ENCODE data around the gene SGCA. TPM values are rescaled to one million over a fixed set of nuclear protein-coding genes. Genes with fewer than 3 reads are reported as not detected.

SGCA gene
- under 1 TPM; 0.31 to 0.41 TPM for total RNA-seq

DNA sequence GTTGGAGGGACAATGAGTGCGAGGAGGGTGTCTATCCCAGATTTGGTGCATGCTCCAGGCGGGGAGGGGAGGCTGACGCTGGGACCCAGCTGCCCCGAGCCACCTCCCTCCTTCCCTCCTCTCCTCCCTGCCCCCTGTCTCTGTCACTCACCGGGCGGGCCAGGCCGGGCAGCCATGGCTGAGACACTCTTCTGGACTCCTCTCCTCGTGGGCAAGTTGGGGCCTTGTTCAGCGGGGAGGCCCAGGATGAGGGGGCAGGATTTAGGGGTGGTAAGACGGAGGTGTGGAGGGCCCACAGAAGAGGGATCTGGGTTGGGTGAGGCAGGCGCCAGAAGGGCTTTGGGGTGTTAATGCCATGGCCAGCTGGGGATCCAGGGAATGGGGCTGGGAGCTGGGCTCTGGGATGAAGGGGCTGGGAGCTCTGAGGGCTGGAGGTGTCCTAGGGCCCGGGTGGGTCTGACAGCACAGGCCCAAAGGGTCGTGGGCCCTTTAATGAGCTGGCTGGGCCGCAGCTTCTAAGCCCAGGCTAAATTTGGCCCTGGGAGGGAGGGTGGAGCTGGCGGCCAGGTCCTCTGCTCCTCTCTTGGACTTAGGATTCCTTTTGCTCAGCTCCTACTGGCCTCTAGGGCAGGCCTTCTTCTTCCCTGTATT is at the start of gene SGCA:
TSS of gene SGCA (plus strand) at position 139 of the 651 bp plus-strand sequence. CDS start at position 175, 36 bp downstream.
- ATAC-seq (no peak), DNase-seq (ENCODE audit: low spot score in 2 of 2) (no peak)
- H3K36me3 Mint-ChIP-seq, result peaks cover 0 to 4% of the 10 kb centered on the region in 2 donors
- no peak within 1 kb of the TSS for H3K27ac Mint-ChIP-seq
- H3K9me3 Mint-ChIP-seq, result peaks cover 4 to 9% of the 10 kb centered on the region in 2 donors

DNA sequence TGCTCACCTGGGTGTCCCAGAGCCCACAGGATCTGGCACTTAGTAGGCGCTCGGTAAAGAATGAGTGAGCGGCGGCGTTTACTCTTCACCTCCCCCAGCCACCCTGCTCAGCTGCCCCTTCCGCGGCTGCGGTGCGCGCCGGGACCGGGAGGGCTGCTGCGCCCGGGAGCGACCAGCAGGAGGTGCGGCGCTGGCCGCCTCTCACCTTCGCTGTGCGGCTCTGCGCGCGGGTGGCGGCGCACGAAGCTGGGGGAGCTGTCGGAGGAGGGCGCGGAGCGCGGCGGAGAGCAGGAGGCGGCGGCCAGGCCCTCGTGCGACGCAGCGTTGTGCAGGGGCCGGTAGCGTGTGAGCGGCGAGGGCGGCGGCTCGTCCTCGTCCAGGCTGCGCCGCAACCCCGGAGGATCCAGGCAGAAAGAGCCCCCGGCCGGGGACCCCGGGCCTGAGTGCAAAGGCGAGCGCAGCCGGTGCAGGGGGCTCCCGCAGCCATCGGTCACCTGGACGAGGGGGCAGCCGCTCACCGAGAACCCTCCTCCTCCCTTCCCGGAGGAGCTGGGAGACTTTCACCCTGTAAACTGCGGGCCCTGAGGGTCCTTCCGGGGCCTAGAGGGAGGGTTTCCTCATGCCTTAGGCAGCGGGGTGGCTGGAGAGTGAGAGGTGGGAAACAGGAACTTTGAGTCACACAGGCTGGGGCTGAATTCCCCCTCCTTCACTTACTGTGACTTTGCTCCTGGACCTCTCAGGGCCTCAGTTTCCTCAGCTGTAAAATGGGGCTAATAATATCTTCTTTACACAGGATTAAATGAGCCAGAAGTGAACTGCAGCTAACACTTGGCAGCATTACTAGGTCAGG is 48.4 kb upstream of the SGCA start:
- DNase-seq (ENCODE audit: low spot score in 2 of 2) (peak in 1 of 2 donors; percentile 77), ATAC-seq (peak; percentile 79 to 90)
- Mint-ChIP-seq H3K36me3 (no peaks in the 10 kb centered on the region), H3K27ac (no peak overlapping the region), H3K9me3 (no peaks in the 10 kb centered on the region)

DNA sequence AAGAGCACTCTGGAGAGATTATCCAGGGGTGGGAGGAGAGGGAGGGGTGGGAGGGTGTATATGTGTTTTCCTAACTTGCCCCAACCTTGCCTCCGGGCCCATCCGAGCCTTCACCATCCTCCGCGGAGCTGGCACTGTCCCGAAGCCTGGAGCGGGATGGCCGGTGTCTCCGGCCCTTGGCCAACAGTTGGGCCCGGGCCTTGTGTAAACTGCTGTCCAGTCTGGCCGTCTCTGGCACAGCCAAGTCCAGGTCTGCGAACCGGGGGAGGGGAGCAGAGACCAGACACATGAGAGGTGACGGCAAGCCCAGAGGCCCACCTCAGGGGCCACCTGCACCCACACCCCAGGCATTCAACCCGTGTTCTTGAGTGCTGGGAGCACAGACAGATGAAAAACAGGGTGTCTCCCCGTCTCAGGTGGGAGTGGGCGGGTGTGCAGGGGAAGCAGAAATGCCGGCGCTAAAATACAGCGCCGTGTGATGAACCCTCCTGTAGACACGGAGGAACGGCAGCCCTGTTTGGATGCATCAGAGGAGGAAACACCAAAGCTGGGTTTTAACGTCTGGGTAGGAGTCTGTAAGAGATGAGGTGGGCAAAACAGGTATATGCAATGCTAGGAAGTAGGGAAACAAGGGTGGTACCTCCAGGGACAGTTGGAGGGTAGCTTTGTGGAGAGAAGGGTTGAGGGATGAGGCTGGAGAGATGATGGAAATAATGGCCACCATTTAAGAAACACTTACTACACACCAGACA is 47.6 kb upstream of the SGCA start:
- Mint-ChIP-seq H3K27ac (no peak overlapping the region), H3K9me3 (no peaks in the 10 kb centered on the region), H3K36me3 (no peaks in the 10 kb centered on the region)
- ATAC-seq, result no peak
- DNase-seq (ENCODE audit: low spot score in 2 of 2), result no peak

DNA sequence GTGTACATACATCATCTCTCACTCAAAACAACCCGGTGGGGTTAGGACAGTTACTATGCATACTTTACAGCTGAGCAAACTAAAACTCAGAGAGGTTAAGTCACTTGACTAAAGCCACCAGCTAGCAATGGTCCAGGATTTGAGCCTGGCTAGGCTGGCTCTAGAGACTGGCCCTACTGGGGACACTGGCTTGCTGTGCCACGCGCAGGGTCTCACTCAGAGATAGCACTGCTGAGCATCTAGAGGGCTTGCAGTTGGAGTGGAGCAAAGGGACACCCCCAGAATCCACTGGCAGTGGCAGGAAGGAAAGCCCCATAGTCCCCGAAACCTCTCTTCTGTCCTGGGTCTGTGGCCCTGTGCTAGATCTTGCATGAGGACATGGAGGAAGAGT is 47.0 kb upstream of the SGCA start:
- ATAC-seq, result no peak

DNA sequence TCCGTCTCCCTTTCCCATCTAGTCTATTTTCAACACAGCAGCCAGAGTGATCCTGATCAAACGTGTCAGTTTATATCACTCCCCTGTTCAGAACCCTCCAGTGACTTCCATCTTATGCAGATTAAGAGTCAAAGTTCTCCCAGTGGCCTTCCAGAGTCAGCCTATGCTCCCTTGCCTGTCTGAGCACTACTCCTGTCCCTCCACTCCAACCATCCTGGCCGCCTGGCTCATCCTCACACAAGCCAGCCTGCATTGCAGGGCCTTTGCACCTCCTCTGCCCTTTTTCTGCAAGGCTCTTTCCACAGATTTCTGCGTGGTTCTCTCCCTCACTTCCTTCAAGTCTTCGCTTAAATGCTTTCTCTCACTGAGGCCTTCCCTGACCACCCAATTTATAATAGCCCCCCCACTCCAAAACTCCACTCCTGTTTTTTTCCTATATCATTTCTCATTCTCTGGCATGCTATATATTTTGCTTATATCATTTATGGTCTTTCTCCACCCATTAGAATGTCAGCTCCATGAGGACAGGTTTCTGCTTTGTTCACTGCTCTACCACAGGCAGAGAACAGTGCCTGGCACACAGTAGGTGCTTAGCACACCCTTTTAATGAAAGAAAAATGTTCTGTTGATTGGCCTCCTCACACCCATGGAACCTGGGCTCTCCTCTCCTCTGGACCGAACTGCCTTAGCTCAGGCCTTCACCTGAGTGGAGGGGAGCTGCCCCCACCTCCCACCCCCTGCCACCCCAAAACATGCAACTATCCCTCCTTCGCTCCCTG is 45.1 kb upstream of the SGCA start:
- DNase-seq (ENCODE audit: low spot score in 2 of 2) (no peak), ATAC-seq (no peak)
- no peak overlapping the region for H3K27ac Mint-ChIP-seq
- H3K36me3 Mint-ChIP-seq, result no peaks in the 10 kb centered on the region
- no peaks in the 10 kb centered on the region for H3K9me3 Mint-ChIP-seq

More for the DNA sequence above, 47.0 kb upstream of the SGCA start:
- Mint-ChIP-seq H3K9me3 (no peaks in the 10 kb centered on the region), H3K36me3 (no peaks in the 10 kb centered on the region), H3K27ac (no peak overlapping the region)
- DNase-seq (ENCODE audit: low spot score in 2 of 2), result no peak

DNA sequence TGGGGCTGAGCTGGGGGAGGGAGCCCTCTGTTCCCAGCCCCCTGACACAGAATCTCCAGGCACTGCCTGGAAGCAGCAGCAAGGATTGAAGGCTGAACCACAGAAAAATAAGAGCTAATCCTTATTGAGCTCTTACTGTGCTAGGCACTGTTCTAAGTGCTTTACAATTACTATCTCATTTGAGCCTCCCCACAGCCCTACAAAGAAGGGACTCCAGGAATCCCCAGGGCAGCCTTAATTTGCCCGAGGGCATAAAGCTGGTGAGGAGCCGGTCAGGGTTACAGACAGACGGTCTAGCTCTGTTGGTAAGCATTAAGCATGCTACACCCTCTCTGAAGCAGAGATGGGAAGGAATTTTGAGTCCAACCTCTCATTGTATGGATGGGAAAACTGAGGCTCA is 42.9 kb upstream of the SGCA start:
- Mint-ChIP-seq H3K9me3 (no peaks in the 10 kb centered on the region), H3K36me3 (no peaks in the 10 kb centered on the region), H3K27ac (no peak overlapping the region)
- ATAC-seq, result no peak
- DNase-seq (ENCODE audit: low spot score in 2 of 2), result no peak

DNA sequence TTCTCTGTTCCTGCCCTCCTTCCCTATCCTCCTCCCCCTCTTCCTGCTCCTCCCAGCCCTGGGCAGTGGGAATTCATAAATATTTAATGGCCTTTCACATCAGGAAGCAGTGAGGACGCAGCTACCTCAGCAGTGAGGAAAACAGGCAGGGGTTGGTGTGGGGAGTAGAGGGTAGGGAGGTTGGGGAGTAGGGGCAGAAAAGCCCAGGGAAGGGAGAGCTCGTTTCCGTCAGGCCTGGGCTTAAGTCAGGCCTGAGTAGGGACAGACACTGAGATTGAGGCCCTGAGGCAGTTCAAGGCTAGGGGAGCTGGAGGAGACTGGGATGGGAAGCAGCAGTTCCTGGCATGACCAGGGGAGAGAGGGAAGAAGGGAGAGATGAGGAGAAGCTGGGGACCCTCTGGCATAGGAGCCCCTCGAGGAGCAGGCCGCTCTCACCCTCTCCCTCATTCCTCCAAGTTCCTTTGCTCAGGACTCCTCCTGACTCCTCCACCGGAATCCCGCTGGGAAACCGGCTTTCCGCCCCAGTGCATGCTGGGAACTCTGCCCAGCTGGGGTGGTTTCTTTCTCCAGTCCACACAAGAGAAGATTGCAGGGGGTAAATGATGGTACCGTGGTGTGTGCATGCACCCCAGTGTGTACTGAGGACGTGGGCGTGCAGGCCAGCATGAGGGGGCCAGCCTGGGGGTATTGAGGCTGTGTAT is 42.0 kb upstream of the SGCA start:
- H3K27ac Mint-ChIP-seq, result no peak overlapping the region
- ATAC-seq (no peak), DNase-seq (ENCODE audit: low spot score in 2 of 2) (no peak)
- H3K9me3 Mint-ChIP-seq, result no peaks in the 10 kb centered on the region
- peaks cover 0 to 4% of the 10 kb centered on the region in 2 donors for H3K36me3 Mint-ChIP-seq

DNA sequence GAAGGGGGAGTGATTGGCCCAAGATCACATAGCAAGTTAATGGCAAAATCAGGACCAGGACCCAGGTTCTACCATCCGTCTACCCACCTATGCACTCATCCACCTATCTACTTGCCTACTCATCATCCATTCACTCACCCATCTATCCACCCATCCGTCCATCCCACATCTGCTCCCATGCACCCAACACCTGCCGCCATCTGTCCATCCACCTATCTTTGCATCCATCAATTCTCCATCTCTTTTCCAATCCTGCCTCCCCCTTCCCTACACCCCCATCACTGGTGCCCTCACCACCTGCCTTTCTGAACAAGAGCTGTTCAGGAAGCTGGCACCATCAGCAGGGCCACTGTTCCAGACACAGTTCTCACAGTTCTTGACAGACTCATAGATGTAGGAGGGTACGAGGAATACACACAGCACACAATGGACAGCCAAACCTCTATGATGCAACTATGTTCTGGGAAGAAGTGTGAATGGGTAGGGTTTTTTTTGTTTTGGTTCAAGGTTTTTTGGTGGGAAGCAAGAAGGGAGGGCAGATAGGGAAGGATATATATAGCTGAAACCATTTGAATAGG is 40.3 kb upstream of the SGCA start:
- Mint-ChIP-seq H3K9me3 (no peaks in the 10 kb centered on the region), H3K27ac (no peak overlapping the region), H3K36me3 (peaks cover 0 to 6% of the 10 kb centered on the region in 2 donors)
- ATAC-seq (no peak), DNase-seq (ENCODE audit: low spot score in 2 of 2) (no peak)

DNA sequence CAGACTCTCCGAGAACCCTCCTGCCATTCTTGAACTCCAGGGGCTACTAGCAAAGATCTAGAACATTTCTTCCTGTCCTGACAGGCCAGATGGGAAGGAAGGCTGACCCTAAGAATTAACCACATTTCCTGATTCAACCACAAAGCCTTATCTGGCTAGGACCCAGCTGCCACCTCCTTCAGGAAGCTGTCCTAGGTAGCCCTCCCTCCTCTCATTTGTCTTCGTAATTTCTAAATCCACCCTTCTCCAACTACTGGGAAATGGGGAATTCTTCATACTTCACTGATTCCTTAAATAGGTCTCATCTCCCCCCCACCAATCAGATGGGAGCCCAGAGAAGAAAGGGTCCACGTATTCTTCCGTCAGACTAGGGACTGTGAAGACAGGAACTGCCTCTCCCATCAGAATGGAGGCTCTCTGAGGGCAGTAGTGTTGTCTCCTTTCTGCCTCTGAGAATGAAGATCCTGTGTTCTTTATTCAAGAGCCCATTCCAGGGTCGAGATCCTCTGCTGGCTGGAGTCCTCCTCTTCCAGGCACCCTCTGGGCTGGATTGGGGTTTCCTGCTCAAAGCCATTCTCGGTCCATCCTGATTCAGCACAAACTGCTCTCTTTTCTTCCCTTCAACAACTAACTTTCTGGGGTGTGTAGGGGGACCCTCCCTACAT is 38.0 kb upstream of the SGCA start:
- Mint-ChIP-seq H3K9me3 (no peaks in the 10 kb centered on the region), H3K27ac (no peak overlapping the region)
- ATAC-seq, result no peak

DNA sequence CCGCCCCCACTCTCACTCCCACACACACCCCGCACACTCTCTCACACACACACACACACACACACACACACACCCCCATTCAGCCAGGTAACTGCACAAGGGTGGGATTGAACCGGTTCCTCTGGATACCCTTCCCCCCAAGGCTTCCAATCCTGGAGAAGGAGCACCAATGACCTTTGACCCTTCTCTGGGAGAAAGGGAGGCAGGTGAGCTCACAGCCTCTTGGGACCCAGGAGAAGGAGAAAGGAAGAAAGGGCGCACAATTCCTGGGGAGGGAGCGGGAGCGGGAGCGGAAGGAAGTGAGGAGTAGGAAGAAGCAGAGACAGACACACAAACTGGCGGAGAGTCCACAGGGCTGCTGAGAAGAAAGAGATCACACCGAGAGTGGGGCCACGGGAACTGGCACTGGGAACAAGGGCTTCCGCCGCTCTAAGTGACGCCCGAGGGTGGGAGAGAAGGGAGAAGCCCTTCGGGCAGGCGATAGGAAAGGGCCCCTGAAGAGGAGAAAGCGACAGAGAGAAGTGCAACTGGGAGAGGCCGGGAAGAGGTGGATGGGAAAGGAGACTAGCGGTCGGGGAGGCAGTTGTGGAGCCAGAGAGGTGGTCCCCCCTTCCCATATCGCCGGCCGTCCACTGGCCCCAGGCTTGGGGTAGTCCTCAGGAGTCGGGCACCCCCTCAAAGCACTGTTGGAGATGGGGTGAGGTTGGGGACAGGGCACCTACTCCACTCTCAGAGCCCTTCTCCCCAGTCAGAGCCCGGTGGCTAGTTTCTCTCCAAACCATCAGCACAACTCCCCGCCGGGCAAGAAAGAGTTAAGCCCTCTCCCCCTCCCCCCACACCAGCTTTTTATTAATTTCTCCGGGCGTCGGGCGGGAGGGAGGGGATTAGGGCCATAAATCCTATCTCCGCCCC is 37.1 kb upstream of the SGCA start:
- Mint-ChIP-seq H3K27ac (no peak overlapping the region), H3K9me3 (no peaks in the 10 kb centered on the region), H3K36me3 (peaks cover 0 to 11% of the 10 kb centered on the region in 2 donors)
- DNase-seq (ENCODE audit: low spot score in 2 of 2) (no peak), ATAC-seq (no peak)

More for the DNA sequence above, 38.0 kb upstream of the SGCA start:
- peaks cover 0 to 11% of the 10 kb centered on the region in 2 donors for H3K36me3 Mint-ChIP-seq
- DNase-seq (ENCODE audit: low spot score in 2 of 2), result no peak

DNA sequence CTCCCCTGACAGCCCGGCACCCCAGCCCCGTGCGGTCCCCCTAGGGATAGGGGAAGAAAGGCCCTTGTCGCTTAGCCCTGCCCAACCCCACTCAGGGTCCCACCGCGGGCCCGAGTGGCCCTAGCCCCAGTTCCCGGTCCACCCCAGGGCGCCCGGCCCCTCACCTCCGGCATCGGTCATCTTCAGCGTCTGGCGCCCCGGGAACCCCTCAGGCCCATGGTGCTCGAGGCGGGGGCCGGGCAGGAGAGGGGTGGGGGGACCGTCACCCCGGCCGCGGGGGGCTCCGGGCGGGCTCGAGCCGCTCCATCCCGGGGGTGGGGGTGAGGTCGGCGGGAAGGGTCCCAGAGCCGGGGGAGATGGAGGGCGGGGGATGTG is 36.5 kb upstream of the SGCA start:
- no peak overlapping the region for H3K27ac Mint-ChIP-seq
- no peak for ATAC-seq
- peaks cover 0 to 11% of the 10 kb centered on the region in 2 donors for H3K36me3 Mint-ChIP-seq
- no peak for DNase-seq (ENCODE audit: low spot score in 2 of 2)
- H3K9me3 Mint-ChIP-seq, result no peaks in the 10 kb centered on the region

DNA sequence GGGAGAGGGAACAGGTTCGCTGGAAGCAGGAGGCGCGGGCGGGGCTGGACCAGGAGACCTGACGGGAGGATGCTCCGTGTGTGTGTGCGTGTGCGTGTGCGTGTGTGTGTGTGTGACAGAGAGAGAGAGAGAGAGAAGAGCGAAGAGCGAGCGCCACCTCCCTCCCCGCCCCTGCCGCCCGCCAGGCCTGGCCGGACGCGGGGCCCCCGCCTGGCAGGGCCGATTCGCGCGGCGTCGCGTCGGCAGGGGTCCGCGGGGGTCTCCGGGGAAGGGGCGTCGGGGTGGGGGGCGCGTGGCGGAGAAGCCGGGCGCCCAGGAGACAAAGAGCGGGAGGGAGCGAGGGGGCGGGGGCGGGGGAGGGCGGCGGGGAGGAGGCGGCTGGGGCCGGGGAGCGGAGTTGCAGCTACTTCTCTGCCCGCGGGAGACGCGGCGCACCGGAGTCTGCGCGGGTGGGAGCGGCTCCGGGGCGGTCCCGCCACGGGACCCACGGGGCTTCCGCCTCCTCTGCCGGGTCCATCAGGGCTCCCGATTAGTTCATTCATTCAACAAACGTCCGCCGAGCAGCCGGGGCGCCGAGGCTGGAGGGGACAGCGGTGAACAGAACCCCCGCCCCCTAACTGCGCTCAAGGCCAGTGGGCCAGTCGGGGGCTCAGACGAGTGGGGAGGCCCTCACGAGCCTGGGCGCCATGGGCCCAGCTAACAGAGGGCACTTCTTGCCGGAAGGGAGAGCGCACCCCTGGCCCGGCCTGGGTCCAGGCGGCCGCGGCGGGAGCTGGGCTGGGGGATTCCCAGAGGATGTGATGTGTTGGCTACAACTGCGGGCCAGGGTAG is 35.9 kb upstream of the SGCA start, which contains the start of gene SAMD14:
TSS of gene SAMD14 (minus strand) at position 433 of the 831 bp plus-strand sequence. CDS start 5,201 bp downstream, outside the sequence.
- Mint-ChIP-seq H3K36me3 (peaks cover 0 to 11% of the 10 kb centered on the region in 2 donors), H3K9me3 (no peaks in the 10 kb centered on the region), H3K27ac (peak within 1 kb of the TSS; percentile 68 to 79)
- ATAC-seq (peak; percentile 54 to 66), DNase-seq (ENCODE audit: low spot score in 2 of 2) (peak in 1 of 2 donors; percentile 37)

DNA sequence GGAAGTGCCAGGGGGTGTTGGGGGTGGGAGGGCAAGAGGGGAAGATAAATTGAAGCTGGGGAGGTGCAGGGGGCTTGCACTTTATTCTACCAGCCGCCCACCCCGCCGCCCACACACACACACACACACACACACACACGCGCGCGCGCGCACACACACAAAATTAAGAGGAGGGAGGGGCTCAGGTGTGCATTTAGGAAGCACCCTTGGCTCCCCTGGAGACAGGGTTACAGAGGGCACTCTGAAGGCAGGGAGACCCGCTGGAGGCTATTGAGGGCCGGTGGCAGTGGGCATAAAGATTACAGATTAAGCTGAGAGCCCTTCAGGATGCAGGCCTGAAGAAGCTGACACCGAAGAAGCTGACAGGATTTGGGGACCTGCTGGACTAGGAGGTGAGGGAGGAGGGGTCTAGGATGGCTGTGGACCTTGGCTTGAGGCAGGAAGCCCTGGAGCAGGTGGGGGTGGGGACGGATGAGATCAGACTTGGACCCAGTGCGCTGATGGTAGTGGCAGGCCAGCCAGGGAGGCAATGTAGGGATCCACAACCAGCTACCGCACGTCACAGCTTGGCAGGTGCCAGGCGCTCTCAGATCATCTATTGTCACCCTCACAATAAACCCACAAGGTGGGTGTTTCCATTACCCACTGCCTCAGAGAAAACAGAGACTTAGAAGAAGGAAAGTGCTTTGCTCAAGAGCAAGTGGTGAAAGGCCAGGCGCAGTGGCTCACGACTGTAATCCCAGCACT is 35.1 kb upstream of the SGCA start:
- no peak for DNase-seq (ENCODE audit: low spot score in 2 of 2)
- peak overlapping the region; percentile 68 to 79 for H3K27ac Mint-ChIP-seq
- ATAC-seq, result peak; percentile 24 to 32
- peaks cover 0 to 16% of the 10 kb centered on the region in 2 donors for H3K36me3 Mint-ChIP-seq
- no peaks in the 10 kb centered on the region for H3K9me3 Mint-ChIP-seq

All from activated naive CD4-positive, alpha-beta T cell treated with anti-CD3 and anti-CD28 coated beads, Interleukin-2, amount 50 U/mL, for 72 hours (primary cell).